ENCODE measurements around the gene HCFC1. TPM values are rescaled to one million over a fixed set of nuclear protein-coding genes. Genes with fewer than 3 reads are reported as not detected.

HCFC1 gene
- total RNA-seq, 1 donor from 2014 or later = 48.4 TPM

GRCh38 chrX:153957224-153957623 is 14.4 kb downstream of the HCFC1 start:
- no peak for TF ChIP-seq CTCF (IDR thresholded peaks at IDR 0.05)
- no peaks in the 10 kb centered on the region for H3K4me1 ChIP-seq
- no peak overlapping the region for H3K27ac ChIP-seq
- intact Hi-C loops (cut with DNase I) = loop anchor here (10.0 kb wide), 1 partner anchor 192 kb away; the partner anchor contains the start of gene PLXNB3
- ATAC-seq (no peak), DNase-seq (no peak)
- no peaks in the 10 kb centered on the region for H3K9me3 ChIP-seq
- H3K4me3 ChIP-seq = no peak overlapping the region
- H3K36me3 ChIP-seq = peaks cover 98% of the 10 kb centered on the region
- H3K27me3 ChIP-seq (ENCODE audit: low read depth) = no peaks in the 10 kb centered on the region

- Histone ChIP-seq H3K36me3 (peaks cover 98% of the 10 kb centered on the region), H3K27me3 (ENCODE audit: low read depth) (no peaks in the 10 kb centered on the region), H3K9me3 (no peaks in the 10 kb centered on the region), H3K4me3 (no peak overlapping the region), H3K4me1 (no peaks in the 10 kb centered on the region), H3K27ac (no peak overlapping the region)
- no peak for ATAC-seq
- TF ChIP-seq CTCF (IDR thresholded peaks at IDR 0.05) = no peak
- intact Hi-C loops (cut with DNase I) = loop anchor here (10.0 kb wide), 1 partner anchor 191 kb away; the partner anchor contains the start of gene PLXNB3
- no peak for DNase-seq
Measured at GRCh38 chrX:153956044-153956907, 15.3 kb downstream of the HCFC1 start.

- H3K4me1 ChIP-seq = no peaks in the 10 kb centered on the region
- no peak overlapping the region for H3K4me3 ChIP-seq
- no peak for TF ChIP-seq CTCF (IDR thresholded peaks at IDR 0.05)
- H3K27ac ChIP-seq = no peak overlapping the region
- intact Hi-C loops (cut with DNase I) = loop anchor here (10.0 kb wide), 1 partner anchor 190 kb away; the partner anchor contains the start of gene PLXNB3
- ATAC-seq = no peak
- H3K9me3 ChIP-seq = no peaks in the 10 kb centered on the region
- no peaks in the 10 kb centered on the region for H3K27me3 ChIP-seq (ENCODE audit: low read depth)
- no peak for DNase-seq
- peaks cover 98% of the 10 kb centered on the region for H3K36me3 ChIP-seq
Measured at GRCh38 chrX:153955228-153955732, 16.3 kb downstream of the HCFC1 start.

GRCh38 chrX:153954558-153955227 is 16.9 kb downstream of the HCFC1 start:
- Histone ChIP-seq H3K4me3 (no peak overlapping the region), H3K9me3 (no peaks in the 10 kb centered on the region), H3K36me3 (peaks cover 98% of the 10 kb centered on the region), H3K27me3 (ENCODE audit: low read depth) (no peaks in the 10 kb centered on the region), H3K27ac (no peak overlapping the region), H3K4me1 (peaks cover 3% of the 10 kb centered on the region)
- DNase-seq (no peak), ATAC-seq (no peak)
- intact Hi-C loops (cut with DNase I) = loop anchor here (10.0 kb wide), 1 partner anchor 190 kb away; the partner anchor contains the start of gene PLXNB3
- no peak for TF ChIP-seq CTCF (IDR thresholded peaks at IDR 0.05)

GRCh38 chrX:153953892-153954557 is 17.6 kb downstream of the HCFC1 start:
- no peaks in the 10 kb centered on the region for H3K27me3 ChIP-seq (ENCODE audit: low read depth)
- peaks cover 98% of the 10 kb centered on the region for H3K36me3 ChIP-seq
- no peak for ATAC-seq
- peak overlapping the region; percentile 36 for H3K27ac ChIP-seq
- no peaks in the 10 kb centered on the region for H3K9me3 ChIP-seq
- H3K4me3 ChIP-seq = no peak overlapping the region
- DNase-seq = no peak
- H3K4me1 ChIP-seq = peaks cover 5% of the 10 kb centered on the region
- intact Hi-C loops (cut with DNase I) = loop anchor here (10.0 kb wide), 1 partner anchor 189 kb away; the partner anchor contains the start of gene PLXNB3
- no peak for TF ChIP-seq CTCF (IDR thresholded peaks at IDR 0.05)

Measured in lower lobe of right lung (tissue), 2 donors.